AG10803 (cell line): Measurements from ENCODE around the gene ANXA5.
A peak's percentile ranks its signal among the peaks of the same experiment; 100 is the strongest.
"Not testable (repeated sequence)": the region's sequence is repeated elsewhere in the genome, so short reads cannot be mapped to it uniquely, and the experiment has no call there.

Experiments used
- DNase-seq: peaks from one replicate; pipeline ENCODE4 v3.0.0; 2010; ENCODE audit warnings: low read depth
- H3K4me3 ChIP-seq: 2 replicates; pipeline ENCODE4 v1.5.1; 2011; ENCODE audit warnings: mild to moderate bottlenecking, low read length, control low read depth
- TF ChIP-seq, protein P1 (sequence below): conservative IDR thresholded peaks from 2 replicates; pipeline ENCODE4 v1.5.1; 2011; ENCODE audit warnings: mild to moderate bottlenecking, low read length, control low read depth, inconsistent platforms

The ANXA5 gene

GRCh38 chr4:121674696-121675095 lies 22.1 kb downstream of the ANXA5 start:
- DNase-seq: no peak
- no peak overlapping the region for H3K4me3 ChIP-seq
- TF ChIP-seq, protein P1, sequence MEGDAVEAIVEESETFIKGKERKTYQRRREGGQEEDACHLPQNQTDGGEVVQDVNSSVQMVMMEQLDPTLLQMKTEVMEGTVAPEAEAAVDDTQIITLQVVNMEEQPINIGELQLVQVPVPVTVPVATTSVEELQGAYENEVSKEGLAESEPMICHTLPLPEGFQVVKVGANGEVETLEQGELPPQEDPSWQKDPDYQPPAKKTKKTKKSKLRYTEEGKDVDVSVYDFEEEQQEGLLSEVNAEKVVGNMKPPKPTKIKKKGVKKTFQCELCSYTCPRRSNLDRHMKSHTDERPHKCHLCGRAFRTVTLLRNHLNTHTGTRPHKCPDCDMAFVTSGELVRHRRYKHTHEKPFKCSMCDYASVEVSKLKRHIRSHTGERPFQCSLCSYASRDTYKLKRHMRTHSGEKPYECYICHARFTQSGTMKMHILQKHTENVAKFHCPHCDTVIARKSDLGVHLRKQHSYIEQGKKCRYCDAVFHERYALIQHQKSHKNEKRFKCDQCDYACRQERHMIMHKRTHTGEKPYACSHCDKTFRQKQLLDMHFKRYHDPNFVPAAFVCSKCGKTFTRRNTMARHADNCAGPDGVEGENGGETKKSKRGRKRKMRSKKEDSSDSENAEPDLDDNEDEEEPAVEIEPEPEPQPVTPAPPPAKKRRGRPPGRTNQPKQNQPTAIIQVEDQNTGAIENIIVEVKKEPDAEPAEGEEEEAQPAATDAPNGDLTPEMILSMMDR: no peak

- TF ChIP-seq, protein P1: no peak
- DNase-seq: no peak
- H3K4me3 ChIP-seq: no peak overlapping the region
Measured at GRCh38 chr4:121674191-121674590, 22.6 kb downstream of the ANXA5 start.

- DNase-seq: peak; percentile 55
- H3K4me3 ChIP-seq: no peak overlapping the region
- TF ChIP-seq, protein P1: no peak
Measured at GRCh38 chr4:121669163-121669550, 27.6 kb downstream of the ANXA5 start.

GRCh38 chr4:121668368-121669162 lies 28.2 kb downstream of the ANXA5 start:
- peak; percentile 97 for DNase-seq
- H3K4me3 ChIP-seq: no peak overlapping the region
- TF ChIP-seq, protein P1: no peak

- no peak overlapping the region for H3K4me3 ChIP-seq
- DNase-seq: peak; percentile 69
- TF ChIP-seq, protein P1: no peak
Measured at GRCh38 chr4:121666091-121666679, 30.6 kb downstream of the ANXA5 start.

DNA sequence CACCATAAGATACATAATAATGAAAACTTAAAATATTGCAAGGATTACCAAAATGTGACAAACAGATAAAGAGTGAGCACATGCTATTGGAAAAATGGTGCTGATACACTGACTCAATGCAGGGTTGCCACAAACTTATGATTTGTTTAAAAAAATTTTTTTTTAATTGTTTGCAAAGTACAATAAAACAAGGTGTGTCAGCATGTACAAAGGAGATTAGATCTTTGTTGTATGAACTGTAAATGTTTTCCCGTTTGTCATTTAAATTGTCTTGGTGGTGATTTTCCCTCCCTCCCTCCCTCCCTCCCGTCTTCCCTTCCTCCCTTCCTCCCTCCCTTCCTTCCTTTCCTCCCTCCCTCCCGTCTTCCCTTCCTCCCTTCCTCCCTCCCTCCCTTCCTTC lies 31.4 kb downstream of the ANXA5 start:
- DNase-seq: no peak
- H3K4me3 ChIP-seq: no peak overlapping the region
- TF ChIP-seq, protein P1: no peak

DNA sequence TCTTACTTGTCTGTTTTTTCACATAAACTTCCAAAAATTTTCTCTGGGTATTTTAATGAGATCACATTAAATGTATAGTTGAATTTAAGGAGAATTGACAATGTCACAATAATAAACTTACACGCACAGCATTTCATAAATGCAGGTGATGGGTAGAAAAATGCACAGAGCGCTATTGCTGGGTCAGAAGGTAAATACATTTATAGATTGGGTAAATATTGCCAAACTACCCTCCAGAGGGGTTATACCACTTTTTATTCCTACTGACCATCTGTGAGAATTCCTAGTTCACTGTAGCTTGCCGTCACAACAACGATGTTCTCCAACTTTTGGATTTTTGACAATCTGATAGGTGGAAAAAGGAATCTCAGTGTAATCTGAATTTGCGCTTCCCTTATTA lies 34.6 kb downstream of the ANXA5 start:
- TF ChIP-seq, protein P1: no peak
- no peak overlapping the region for H3K4me3 ChIP-seq
- no peak for DNase-seq

GRCh38 chr4:121660175-121660933 lies 36.4 kb downstream of the ANXA5 start:
- not testable (repeated sequence) for H3K4me3 ChIP-seq, DNase-seq
